GM12892 (cell line): ENCODE measurements around the gene UGT3A2.

ENCODE experiments used
- POLR2A ChIP-seq: IDR thresholded peaks from 2 replicates; pipeline ENCODE4 v1.6.1; 2011; ENCODE audit warnings: low read depth, low read length, control low read depth
- POLR2AphosphoS5 ChIP-seq: IDR thresholded peaks from 2 replicates; pipeline ENCODE4 v1.6.1; 2011; ENCODE audit warnings: low read depth, low read length, control low read depth

DNA sequence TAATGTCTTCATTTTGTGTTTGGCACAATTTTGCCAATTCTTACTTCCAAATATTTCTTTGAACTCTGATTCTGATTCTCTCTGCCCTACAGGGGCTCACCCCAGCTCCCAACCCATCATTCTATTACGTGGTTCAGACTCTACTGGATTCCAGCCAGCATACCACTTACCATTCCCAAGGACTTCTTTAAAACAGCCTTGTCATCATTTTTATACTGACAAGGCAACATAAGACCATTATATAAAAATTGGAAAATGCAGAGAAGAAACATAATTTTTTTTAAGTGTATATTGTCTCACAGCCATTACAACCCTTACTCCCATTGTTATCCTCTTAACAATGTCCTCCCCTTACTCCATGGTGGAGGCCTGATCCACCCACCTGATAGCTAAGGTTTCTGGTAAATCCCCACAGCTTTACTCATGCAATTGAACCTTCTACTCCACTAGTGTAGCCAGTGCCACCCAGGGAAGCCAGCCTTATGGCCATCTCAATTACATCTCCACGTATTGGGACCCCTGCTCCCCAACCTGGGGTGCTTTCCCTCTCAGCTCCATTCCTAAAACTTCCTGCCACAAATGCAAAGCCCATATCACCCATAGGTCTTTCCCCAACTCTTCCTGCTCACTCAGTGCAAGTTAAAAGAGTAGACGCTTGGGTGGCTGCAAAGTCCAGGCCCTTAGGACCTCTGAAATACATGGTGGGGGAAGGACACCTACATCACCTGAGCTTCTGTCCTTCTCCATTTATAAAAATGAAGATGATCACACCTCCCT, 19.1 kb downstream of the UGT3A2 start:
- TF ChIP-seq POLR2A (no peak), POLR2AphosphoS5 (no peak)
